ENCODE data around the gene TLCD3A. TPM values are rescaled to one million over a fixed set of nuclear protein-coding genes. Genes with fewer than 3 reads are reported as not detected.

TLCD3A gene
- total RNA-seq, 1 donor: 19.5 TPM

DNA sequence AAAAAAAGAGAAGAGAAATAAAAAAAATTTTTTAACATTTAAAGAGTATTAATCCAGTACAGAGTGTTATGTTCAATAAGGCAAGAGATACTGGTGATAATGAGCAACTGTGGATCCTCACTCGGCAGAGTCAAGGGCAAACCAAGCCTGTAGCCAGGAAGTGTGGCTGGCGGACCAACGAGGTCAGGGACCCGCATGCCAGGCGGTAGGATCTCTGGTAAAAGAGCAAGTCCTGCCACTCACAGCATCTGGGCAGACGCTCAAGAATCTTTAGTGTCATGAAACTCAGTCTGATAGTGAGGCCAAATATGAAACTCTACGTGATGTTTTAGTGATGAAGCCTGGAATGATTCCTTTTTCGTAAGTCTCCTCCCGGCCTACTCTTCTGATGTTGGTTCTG, 28.0 kb downstream of the TLCD3A start:
- Histone ChIP-seq H3K79me2 (ENCODE audit: insufficient read depth, low read length) (no peaks in the 10 kb centered on the region), H3K36me3 (ENCODE audit: insufficient read depth, low read length) (peaks cover 45% of the 10 kb centered on the region), H3K27ac (ENCODE audit: low read depth, low read length) (no peak overlapping the region), H3K4me2 (ENCODE audit: insufficient read depth, low read length) (no peak overlapping the region), H4K20me1 (ENCODE audit: insufficient read depth, low read length) (no peaks in the 10 kb centered on the region), H2AFZ (ENCODE audit: low read length) (no peak overlapping the region), H3K4me3 (ENCODE audit: insufficient read depth, low read length) (no peak overlapping the region), H3K4me1 (ENCODE audit: insufficient read depth, low read length) (no peaks in the 10 kb centered on the region), H3K9me3 (ENCODE audit: low read depth, low read length) (no peaks in the 10 kb centered on the region), H3K27me3 (ENCODE audit: insufficient read depth, low read length) (no peaks in the 10 kb centered on the region)
- no peak for DNase-seq (ENCODE audit: insufficient read length, low spot score, missing footprints)
- TF ChIP-seq, protein P1, sequence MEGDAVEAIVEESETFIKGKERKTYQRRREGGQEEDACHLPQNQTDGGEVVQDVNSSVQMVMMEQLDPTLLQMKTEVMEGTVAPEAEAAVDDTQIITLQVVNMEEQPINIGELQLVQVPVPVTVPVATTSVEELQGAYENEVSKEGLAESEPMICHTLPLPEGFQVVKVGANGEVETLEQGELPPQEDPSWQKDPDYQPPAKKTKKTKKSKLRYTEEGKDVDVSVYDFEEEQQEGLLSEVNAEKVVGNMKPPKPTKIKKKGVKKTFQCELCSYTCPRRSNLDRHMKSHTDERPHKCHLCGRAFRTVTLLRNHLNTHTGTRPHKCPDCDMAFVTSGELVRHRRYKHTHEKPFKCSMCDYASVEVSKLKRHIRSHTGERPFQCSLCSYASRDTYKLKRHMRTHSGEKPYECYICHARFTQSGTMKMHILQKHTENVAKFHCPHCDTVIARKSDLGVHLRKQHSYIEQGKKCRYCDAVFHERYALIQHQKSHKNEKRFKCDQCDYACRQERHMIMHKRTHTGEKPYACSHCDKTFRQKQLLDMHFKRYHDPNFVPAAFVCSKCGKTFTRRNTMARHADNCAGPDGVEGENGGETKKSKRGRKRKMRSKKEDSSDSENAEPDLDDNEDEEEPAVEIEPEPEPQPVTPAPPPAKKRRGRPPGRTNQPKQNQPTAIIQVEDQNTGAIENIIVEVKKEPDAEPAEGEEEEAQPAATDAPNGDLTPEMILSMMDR (IDR thresholded peaks at IDR 0.05; ENCODE audit: extremely low read depth, low read depth, low read length): no peak

DNA sequence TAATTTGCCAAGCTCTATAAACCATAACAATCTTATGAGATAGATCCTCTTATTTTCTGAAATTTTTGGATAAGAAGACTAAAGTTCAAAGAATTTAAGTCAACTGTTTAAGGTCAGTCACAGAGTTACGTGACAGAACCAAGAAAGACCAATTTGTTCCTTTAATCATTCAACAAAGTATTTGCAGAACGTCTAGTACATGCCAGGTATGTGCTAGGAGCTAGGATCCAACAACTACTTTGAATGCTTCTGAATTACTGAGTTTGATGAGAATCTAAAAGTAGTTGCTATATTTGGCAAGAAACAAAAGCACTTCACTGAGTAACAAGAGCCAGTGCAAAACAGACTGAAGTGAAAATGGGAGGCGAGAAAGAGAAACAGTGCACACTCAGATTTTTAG, 34.7 kb downstream of the TLCD3A start:
- Histone ChIP-seq H4K20me1 (ENCODE audit: insufficient read depth, low read length) (no peaks in the 10 kb centered on the region), H3K27ac (ENCODE audit: low read depth, low read length) (no peak overlapping the region), H3K79me2 (ENCODE audit: insufficient read depth, low read length) (no peaks in the 10 kb centered on the region), H3K4me3 (ENCODE audit: insufficient read depth, low read length) (no peak overlapping the region), H3K9me3 (ENCODE audit: low read depth, low read length) (no peaks in the 10 kb centered on the region), H3K4me1 (ENCODE audit: insufficient read depth, low read length) (no peaks in the 10 kb centered on the region), H2AFZ (ENCODE audit: low read length) (no peak overlapping the region), H3K4me2 (ENCODE audit: insufficient read depth, low read length) (no peak overlapping the region), H3K27me3 (ENCODE audit: insufficient read depth, low read length) (no peaks in the 10 kb centered on the region), H3K36me3 (ENCODE audit: insufficient read depth, low read length) (peaks cover 37% of the 10 kb centered on the region)
- no peak for DNase-seq (ENCODE audit: insufficient read length, low spot score, missing footprints)
- TF ChIP-seq, protein P1 (IDR thresholded peaks at IDR 0.05; ENCODE audit: extremely low read depth, low read depth, low read length): no peak

DNA sequence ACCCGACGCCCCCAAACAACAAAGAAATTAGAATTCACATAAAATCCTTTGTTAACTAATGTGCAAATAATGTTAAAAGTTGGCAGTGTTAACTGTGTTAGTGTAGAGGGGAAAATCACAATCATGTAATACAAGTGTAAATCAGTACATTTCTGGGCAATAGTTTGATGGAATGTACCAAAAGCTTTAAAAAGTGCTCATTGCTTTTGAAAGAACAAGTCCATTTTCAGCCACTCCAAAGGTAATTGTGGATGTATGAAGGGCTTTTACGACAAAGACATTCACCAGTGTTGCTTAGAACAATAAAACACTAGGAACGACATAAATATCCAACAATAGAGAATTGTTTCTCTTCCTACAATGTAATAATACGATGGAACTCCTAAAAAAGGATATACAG, 40.6 kb downstream of the TLCD3A start:
- Histone ChIP-seq H3K4me3 (ENCODE audit: insufficient read depth, low read length) (no peak overlapping the region), H3K79me2 (ENCODE audit: insufficient read depth, low read length) (peaks cover 8% of the 10 kb centered on the region), H2AFZ (ENCODE audit: low read length) (no peak overlapping the region), H3K4me2 (ENCODE audit: insufficient read depth, low read length) (no peak overlapping the region), H3K4me1 (ENCODE audit: insufficient read depth, low read length) (no peaks in the 10 kb centered on the region), H4K20me1 (ENCODE audit: insufficient read depth, low read length) (no peaks in the 10 kb centered on the region), H3K9me3 (ENCODE audit: low read depth, low read length) (no peaks in the 10 kb centered on the region), H3K27me3 (ENCODE audit: insufficient read depth, low read length) (no peaks in the 10 kb centered on the region), H3K27ac (ENCODE audit: low read depth, low read length) (no peak overlapping the region), H3K36me3 (ENCODE audit: insufficient read depth, low read length) (peaks cover 67% of the 10 kb centered on the region)
- TF ChIP-seq, protein P1 (IDR thresholded peaks at IDR 0.05; ENCODE audit: extremely low read depth, low read depth, low read length): no peak
- DNase-seq (ENCODE audit: insufficient read length, low spot score, missing footprints): no peak

DNA sequence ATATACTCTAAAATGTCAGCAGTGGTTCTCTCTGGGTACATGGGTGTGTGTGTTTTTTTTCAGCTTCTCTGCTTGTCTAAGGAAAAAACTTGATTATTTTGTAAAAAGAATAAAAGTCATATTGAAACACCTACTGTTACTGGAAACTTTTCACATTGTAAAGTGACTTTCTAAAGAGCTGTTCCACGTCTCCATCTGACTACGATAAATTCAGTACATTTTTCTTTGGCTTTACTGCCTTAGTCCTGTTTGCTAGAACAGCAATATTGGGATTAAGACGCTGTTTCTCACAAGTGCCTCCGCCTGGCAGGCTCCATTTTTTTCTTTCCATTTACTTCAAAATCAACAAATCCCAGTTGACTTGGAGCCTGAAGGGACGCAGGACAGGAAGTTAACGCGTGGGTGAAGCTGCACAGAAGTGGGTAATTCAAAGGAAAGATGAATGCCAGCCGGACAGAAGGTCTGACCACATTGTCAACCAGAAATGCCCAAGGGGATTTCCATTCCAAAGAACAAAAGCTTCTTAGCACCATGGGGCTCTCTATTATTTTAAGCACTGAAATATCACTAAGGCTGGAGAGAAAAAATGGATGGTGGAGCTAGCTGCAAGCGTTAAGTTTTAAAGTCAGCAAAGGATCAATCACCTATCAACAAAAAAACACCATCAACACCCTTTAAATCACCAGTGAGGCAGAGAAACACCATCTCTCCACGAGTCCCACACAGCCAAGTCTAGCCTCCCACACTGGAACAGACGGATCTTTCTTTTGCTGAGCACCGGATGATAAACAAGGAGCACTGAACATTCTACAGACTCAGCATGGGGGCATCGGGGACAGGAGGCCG, 41.3 kb downstream of the TLCD3A start:
- no peak for DNase-seq (ENCODE audit: insufficient read length, low spot score, missing footprints)
- H3K36me3 ChIP-seq (ENCODE audit: insufficient read depth, low read length): peaks cover 73% of the 10 kb centered on the region

More for the DNA sequence above, 41.3 kb downstream of the TLCD3A start:
- TF ChIP-seq, protein P1 (IDR thresholded peaks at IDR 0.05; ENCODE audit: extremely low read depth, low read depth, low read length): no peak
- Histone ChIP-seq H3K4me3 (ENCODE audit: insufficient read depth, low read length) (no peak overlapping the region), H2AFZ (ENCODE audit: low read length) (no peak overlapping the region), H3K9me3 (ENCODE audit: low read depth, low read length) (no peaks in the 10 kb centered on the region), H4K20me1 (ENCODE audit: insufficient read depth, low read length) (no peaks in the 10 kb centered on the region), H3K4me2 (ENCODE audit: insufficient read depth, low read length) (no peak overlapping the region), H3K27me3 (ENCODE audit: insufficient read depth, low read length) (no peaks in the 10 kb centered on the region), H3K79me2 (ENCODE audit: insufficient read depth, low read length) (peaks cover 13% of the 10 kb centered on the region), H3K4me1 (ENCODE audit: insufficient read depth, low read length) (no peaks in the 10 kb centered on the region), H3K27ac (ENCODE audit: low read depth, low read length) (no peak overlapping the region)
